ENCODE results near the gene HBQ1. TPM values are rescaled to one million over a fixed set of nuclear protein-coding genes. Genes with fewer than 3 reads are reported as not detected.

HBQ1 gene
- total RNA-seq, 2 donors from 2014 or later = not detected

- H3K4me1 ChIP-seq (replicated peaks) = no peaks in the 10 kb centered on the region
- no peak for TF ChIP-seq CTCF (IDR thresholded peaks at IDR 0.05)
- no peak for TF ChIP-seq POLR2A (IDR thresholded peaks at IDR 0.05)
- TF ChIP-seq POLR2AphosphoS5 (IDR thresholded peaks at IDR 0.05) = no peak
- 93% methylated on average over 3 of the region's 3 CpGs for WGBS
- no peak overlapping the region for H3K4me3 ChIP-seq
- no peak for DNase-seq (ENCODE audit: low spot score)
- no peak overlapping the region for H3K27ac ChIP-seq
- H3K27me3 ChIP-seq (replicated peaks; ENCODE audit: insufficient read depth) = no peaks in the 10 kb centered on the region
- H3K9me3 ChIP-seq = no peaks in the 10 kb centered on the region
- H3K36me3 ChIP-seq = peaks cover 0 to 3% of the 10 kb centered on the region in 2 donors
- intact Hi-C loops (cut with DNase I) = no loop called here
These were observed 32.7 kb downstream of the HBQ1 start for GRCh38 chr16:212999-213398.

DNA sequence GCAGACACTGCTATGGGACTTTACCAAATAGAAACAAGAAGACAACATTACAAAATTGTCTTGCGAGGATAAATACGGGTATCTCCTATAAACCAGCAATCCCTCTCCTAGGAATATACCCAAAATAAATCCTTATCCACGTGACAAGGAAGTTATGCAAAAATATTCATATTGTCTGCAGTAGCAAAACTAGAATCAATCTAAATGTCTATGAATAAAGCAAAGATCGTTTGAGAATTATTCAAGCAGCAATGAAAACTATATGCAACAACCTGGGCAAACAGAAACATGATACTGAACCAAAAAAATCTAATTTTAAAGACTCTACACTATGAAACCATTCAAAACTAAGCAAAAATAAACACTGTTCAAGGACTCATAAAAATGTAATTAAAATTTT lies 39.8 kb downstream of the HBQ1 start:
- TF ChIP-seq POLR2A (IDR thresholded peaks at IDR 0.05) = no peak
- TF ChIP-seq CTCF (IDR thresholded peaks at IDR 0.05) = no peak
- TF ChIP-seq POLR2AphosphoS5 (IDR thresholded peaks at IDR 0.05) = no peak
- H3K4me1 ChIP-seq (replicated peaks) = no peaks in the 10 kb centered on the region
- intact Hi-C loops (cut with DNase I) = no loop called here
- H3K36me3 ChIP-seq = peaks cover 0 to 6% of the 10 kb centered on the region in 2 donors
- no peak overlapping the region for H3K4me3 ChIP-seq
- no peak for DNase-seq (ENCODE audit: low spot score)
- no peak overlapping the region for H3K27ac ChIP-seq
- no peaks in the 10 kb centered on the region for H3K9me3 ChIP-seq
- WGBS = 52% methylated on average over 4 of the region's 4 CpGs
- no peaks in the 10 kb centered on the region for H3K27me3 ChIP-seq (replicated peaks; ENCODE audit: insufficient read depth)

GRCh38 chr16:228151-228851 lies 48.0 kb downstream of the HBQ1 start:
- Histone ChIP-seq H3K36me3 (no peaks in the 10 kb centered on the region), H3K4me3 (peak overlapping the region; percentile 74 to 90), H3K27ac (peak overlapping the region; percentile 96 to 99), H3K4me1 (replicated peaks) (peaks cover 5% of the 10 kb centered on the region), H3K9me3 (no peaks in the 10 kb centered on the region), H3K27me3 (replicated peaks; ENCODE audit: insufficient read depth) (no peaks in the 10 kb centered on the region)
- 15% methylated on average over 9 of the region's 9 CpGs for WGBS
- intact Hi-C loops (cut with DNase I) = loop anchor here (5.0 kb wide), 1 partner anchor 124 kb away; the partner anchor contains the start of gene AXIN1
- TF ChIP-seq CTCF (IDR thresholded peaks at IDR 0.05) = no peak
- no peak for TF ChIP-seq POLR2AphosphoS5 (IDR thresholded peaks at IDR 0.05)
- no peak for TF ChIP-seq POLR2A (IDR thresholded peaks at IDR 0.05)
- DNase-seq (ENCODE audit: low spot score) = no peak

DNA sequence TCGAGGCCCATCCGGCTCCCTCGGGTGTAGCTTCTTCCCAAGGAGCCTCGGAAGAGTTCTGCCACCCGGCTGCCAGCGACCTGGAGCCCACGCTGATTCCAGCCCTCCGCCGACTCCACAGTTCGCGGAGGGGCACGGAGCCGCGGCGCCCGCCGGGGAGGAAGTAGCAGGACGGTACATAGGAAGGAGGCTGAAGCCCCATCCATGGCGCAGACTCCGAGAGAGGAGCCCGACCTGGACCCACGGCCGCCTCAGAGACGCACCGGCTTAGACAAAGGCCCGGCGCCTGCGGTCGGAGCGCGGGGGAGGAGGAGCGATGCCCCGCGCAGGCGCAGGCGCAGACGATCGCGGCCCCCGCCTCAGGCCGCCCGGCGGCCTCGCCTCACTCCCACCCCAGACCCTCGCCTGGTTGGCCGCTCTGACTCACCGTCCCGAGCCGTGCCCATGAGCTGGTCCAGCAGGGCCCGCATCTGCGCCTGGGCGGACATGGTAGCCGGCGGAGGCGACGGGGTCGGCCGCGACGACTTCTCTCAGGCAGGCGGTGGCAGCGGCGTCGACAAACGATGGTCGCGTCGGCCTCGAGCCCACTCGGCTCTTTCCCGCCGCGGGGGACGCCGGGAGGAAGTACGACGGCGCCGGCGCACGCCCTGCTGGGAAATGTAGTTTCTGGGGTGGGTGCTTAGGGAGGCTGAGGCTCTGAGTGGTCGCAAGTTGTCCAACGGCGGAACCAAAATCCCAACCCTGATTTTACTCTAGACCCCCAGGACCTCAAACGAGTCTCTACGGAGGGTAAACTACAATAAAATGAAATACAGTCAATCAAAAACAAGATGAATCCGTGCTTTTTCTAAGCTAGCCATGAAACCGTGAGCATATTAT lies 48.8 kb downstream of the HBQ1 start, which contains the start of gene LUC7L:
Gene LUC7L (minus strand): TSS at position 598 of the 879 bp plus-strand sequence. CDS start 110 bp downstream, at position 488.
- Histone ChIP-seq H3K4me3 (peak within 1 kb of the TSS; percentile 74 to 90), H3K36me3 (no peaks in the 10 kb centered on the region), H3K27me3 (replicated peaks; ENCODE audit: insufficient read depth) (no peaks in the 10 kb centered on the region), H3K9me3 (no peaks in the 10 kb centered on the region), H3K27ac (peak within 1 kb of the TSS; percentile 96 to 99), H3K4me1 (replicated peaks) (peaks cover 5% of the 10 kb centered on the region)
- intact Hi-C loops (cut with DNase I) = loop anchor here (5.0 kb wide), 1 partner anchor 123 kb away; the partner anchor contains the start of gene AXIN1
- 2% methylated on average over 43 of the region's 88 CpGs for WGBS
- TF ChIP-seq POLR2A (IDR thresholded peaks at IDR 0.05) = peak; percentile 98
- no peak for TF ChIP-seq CTCF (IDR thresholded peaks at IDR 0.05)
- TF ChIP-seq POLR2AphosphoS5 (IDR thresholded peaks at IDR 0.05) = peak; percentile 97
- peak; percentile 84 for DNase-seq (ENCODE audit: low spot score)

Measured in prostate gland (tissue), 2 donors.